Right kidney (tissue), 1 donor: Measurements from ENCODE around the gene FOLH1.
"Not testable (repeated sequence)": the region's sequence is repeated elsewhere in the genome, so short reads cannot be mapped to it uniquely, and the experiment has no call there.

Experiments used
- DNase-seq: peaks from one replicate; pipeline ENCODE4 v3.0.0-alpha.2; 2016

Gene FOLH1

DNA sequence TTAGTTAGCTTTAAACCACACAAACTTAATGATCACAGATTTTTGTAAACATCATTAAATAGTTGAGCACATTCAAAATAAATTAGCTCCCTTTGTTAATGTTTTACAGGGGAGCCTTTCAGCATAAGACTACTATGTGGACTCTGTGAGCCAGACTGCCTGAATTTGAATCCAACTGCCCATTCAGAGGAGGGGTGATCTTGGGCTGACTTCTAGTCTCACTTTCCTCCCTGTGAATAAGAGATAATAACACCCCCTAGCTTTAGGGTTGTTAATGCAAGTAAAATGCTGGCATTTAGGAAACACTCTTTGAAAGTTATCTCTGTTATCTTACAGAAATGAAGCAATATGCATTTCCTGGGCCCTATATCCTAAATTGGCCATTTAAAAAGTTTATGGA lies 23.6 kb downstream of the FOLH1 start:
- DNase-seq, result not testable (repeated sequence)

DNA sequence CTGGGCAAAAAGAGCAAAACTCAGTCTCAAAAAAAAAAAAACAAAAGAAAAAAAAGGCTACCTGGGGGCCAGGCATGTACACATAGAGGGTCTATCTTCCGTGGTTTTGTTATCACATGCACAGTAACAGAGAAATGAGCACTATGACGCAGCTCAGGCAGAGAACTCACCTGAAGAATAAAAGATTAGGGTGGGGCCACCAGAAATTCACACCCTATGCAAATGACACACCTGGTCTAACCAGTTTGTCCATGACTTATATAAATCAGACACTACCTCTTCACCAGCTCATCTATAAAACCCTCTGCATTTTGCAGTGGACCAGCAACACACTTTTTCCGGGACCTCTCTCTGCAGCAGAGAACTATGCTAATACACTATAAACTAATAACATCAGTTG lies 30.5 kb downstream of the FOLH1 start:
- not testable (repeated sequence) for DNase-seq

- not testable (repeated sequence) for DNase-seq
Measured at GRCh38 chr11:49175378-49175777, 33.0 kb downstream of the FOLH1 start.

GRCh38 chr11:49174691-49175366 lies 33.6 kb downstream of the FOLH1 start:
- DNase-seq, result not testable (repeated sequence)

GRCh38 chr11:49171613-49172012 lies 36.8 kb downstream of the FOLH1 start:
- not testable (repeated sequence) for DNase-seq

- not testable (repeated sequence) for DNase-seq
Measured at GRCh38 chr11:49169579-49169978, 38.8 kb downstream of the FOLH1 start.

DNA sequence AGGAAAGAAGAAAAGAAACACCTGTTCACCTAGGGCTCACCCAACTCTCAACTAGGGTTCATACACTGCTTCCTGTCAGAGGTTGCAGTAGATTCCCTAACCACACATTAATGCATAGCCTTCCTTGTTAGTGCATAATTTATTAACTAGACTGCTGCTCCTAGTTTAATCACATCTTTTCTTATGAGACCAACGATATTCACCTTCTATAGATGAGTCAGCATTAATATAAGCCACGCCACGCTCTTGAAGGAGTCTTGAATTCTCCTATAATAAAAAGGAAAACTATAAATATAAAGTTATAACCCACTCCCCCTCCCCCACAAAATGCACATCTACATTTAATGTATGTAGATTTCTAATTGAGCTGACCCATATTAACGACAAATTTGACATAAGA lies 39.4 kb downstream of the FOLH1 start:
- DNase-seq, result not testable (repeated sequence)

DNA sequence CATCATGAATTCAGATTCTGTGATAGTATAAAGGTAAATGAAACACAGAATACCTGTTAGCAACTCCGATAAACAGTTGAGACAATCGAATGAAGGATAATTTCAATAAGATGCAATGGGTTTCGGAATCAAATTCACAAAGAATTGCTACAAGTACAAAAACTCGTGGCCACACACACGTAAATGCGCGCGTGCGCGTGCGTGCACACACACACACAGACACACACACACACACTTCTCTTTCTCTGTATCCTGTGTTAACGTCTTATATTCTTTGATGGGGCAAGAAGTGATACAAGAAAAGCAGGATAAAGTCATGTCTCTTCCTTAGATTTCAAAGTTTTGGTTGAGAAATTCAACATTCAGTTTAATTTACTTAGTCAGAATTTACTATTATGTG lies 57.2 kb downstream of the FOLH1 start:
- no peak for DNase-seq

GRCh38 chr11:49102356-49102755 lies 106.0 kb downstream of the FOLH1 start:
- DNase-seq, result not testable (repeated sequence)
